ENCODE data around the gene TSPAN11.

GRCh38 chr12:30880813-30881212 lies 45.7 kb upstream of the TSPAN11 start:
- no peak for TF ChIP-seq CTCF (IDR thresholded peaks at IDR 0.05)
- TF ChIP-seq POLR2A (IDR thresholded peaks at IDR 0.05) = no peak

Data from adrenal gland (tissue), 5 donors.